Hematopoietic multipotent progenitor cell treated with erythropoietin and hydrocortisone succinate and interleukin-3 and kit ligand, for 17 days (in vitro differentiated cells): ENCODE data around the gene SPATA13.
"Not testable (repeated sequence)": the region's sequence is repeated elsewhere in the genome, so short reads cannot be mapped to it uniquely, and the experiment has no call there.

Experiments
- DNase-seq: peaks from one replicate; pipeline ENCODE4 v3.0.0-alpha.2; 2015; ENCODE audit warnings: low spot score

Gene SPATA13

GRCh38 chr13:24318878-24319277 is 158.4 kb downstream of the SPATA13 start:
- not testable (repeated sequence) for DNase-seq

- DNase-seq = not testable (repeated sequence)
These were observed 159.1 kb downstream of the SPATA13 start for GRCh38 chr13:24319641-24320040.

GRCh38 chr13:24321416-24321815 is 160.9 kb downstream of the SPATA13 start:
- DNase-seq = not testable (repeated sequence)

- DNase-seq = not testable (repeated sequence)
These were observed 161.9 kb downstream of the SPATA13 start for GRCh38 chr13:24322470-24322869.

- DNase-seq = no peak
These were observed 162.7 kb downstream of the SPATA13 start for GRCh38 chr13:24323036-24323738.

GRCh38 chr13:24323739-24324075 is 163.2 kb downstream of the SPATA13 start:
- DNase-seq = no peak

GRCh38 chr13:24327598-24327997 is 167.1 kb downstream of the SPATA13 start:
- not testable (repeated sequence) for DNase-seq

GRCh38 chr13:24328145-24328544 is 167.6 kb downstream of the SPATA13 start:
- DNase-seq = no peak

- no peak for DNase-seq
These were observed 178.2 kb downstream of the SPATA13 start for GRCh38 chr13:24338721-24339120.

- no peak for DNase-seq
These were observed 179.6 kb downstream of the SPATA13 start for GRCh38 chr13:24339937-24340607.

GRCh38 chr13:24340608-24340955 is 180.1 kb downstream of the SPATA13 start:
- DNase-seq = no peak

GRCh38 chr13:24341439-24341838 is 180.9 kb downstream of the SPATA13 start:
- DNase-seq = no peak

- DNase-seq = no peak
These were observed 187.9 kb downstream of the SPATA13 start for GRCh38 chr13:24348385-24348784.

GRCh38 chr13:24348797-24349515 is 188.4 kb downstream of the SPATA13 start:
- no peak for DNase-seq

- not testable (repeated sequence) for DNase-seq
These were observed 189.5 kb downstream of the SPATA13 start for GRCh38 chr13:24349778-24350664.

- no peak for DNase-seq
These were observed 190.9 kb downstream of the SPATA13 start for GRCh38 chr13:24351423-24351822.

GRCh38 chr13:24353736-24354135 is 193.2 kb downstream of the SPATA13 start:
- DNase-seq = no peak

- no peak for DNase-seq
These were observed 194.6 kb downstream of the SPATA13 start for GRCh38 chr13:24355103-24355502.

GRCh38 chr13:24356270-24356669 is 195.8 kb downstream of the SPATA13 start:
- no peak for DNase-seq
